Endothelial cell of umbilical vein (primary cell): ENCODE data around the gene NAGLU.

Experiments
- CTCF ChIP-seq, 2 donors: IDR thresholded peaks; 1 replicate in 1 of 2; 2 replicates in 1 of 2; pipeline ENCODE4 v1.5.1; 2011; ENCODE audit warnings: low read length in 2 of 2, mild to moderate bottlenecking in 2 of 2, moderate library complexity in 2 of 2, control low read depth in 1 of 2, inconsistent platforms in 1 of 2, low read depth in 1 of 2; ENCODE audit not compliant: insufficient read depth in 1 of 2; ENCODE audit errors: extremely low read depth in 1 of 2
- EZH2 ChIP-seq: IDR thresholded peaks from 2 replicates; pipeline ENCODE4 v1.6.1; 2012; ENCODE audit warnings: borderline replicate concordance, low read depth, mild to moderate bottlenecking, moderate library complexity, low read length, inconsistent platforms; ENCODE audit not compliant: severe bottlenecking
- FOS ChIP-seq: IDR thresholded peaks from 2 replicates; pipeline ENCODE4 v1.6.1; 2011; ENCODE audit warnings: mild to moderate bottlenecking, low read length, moderate library complexity, borderline replicate concordance; ENCODE audit not compliant: insufficient read depth
- GATA2 ChIP-seq: IDR thresholded peaks from 2 replicates; pipeline ENCODE4 v1.7.0; 2011; ENCODE audit warnings: low read depth, mild to moderate bottlenecking, moderate library complexity, mixed read lengths, low read length; ENCODE audit not compliant: insufficient read length, insufficient read depth
- JUN ChIP-seq: IDR thresholded peaks from 2 replicates; pipeline ENCODE4 v1.6.1; 2011; ENCODE audit warnings: borderline replicate concordance, low read depth; ENCODE audit not compliant: insufficient read length, insufficient read depth
- MAX ChIP-seq: IDR thresholded peaks from 2 replicates; pipeline ENCODE4 v1.6.1; 2011; ENCODE audit not compliant: insufficient read depth, insufficient read length
- POLR2A ChIP-seq: IDR thresholded peaks from 2 replicates; pipeline ENCODE4 v1.6.1; 2012; ENCODE audit warnings: low read depth, mild to moderate bottlenecking, control low read depth, low read length
- POLR2AphosphoS5 ChIP-seq: IDR thresholded peaks from 2 replicates; pipeline ENCODE4 v1.6.1; 2012; ENCODE audit warnings: low read depth, mild to moderate bottlenecking, control low read depth, low read length, moderate library complexity; ENCODE audit not compliant: insufficient read depth

DNA sequence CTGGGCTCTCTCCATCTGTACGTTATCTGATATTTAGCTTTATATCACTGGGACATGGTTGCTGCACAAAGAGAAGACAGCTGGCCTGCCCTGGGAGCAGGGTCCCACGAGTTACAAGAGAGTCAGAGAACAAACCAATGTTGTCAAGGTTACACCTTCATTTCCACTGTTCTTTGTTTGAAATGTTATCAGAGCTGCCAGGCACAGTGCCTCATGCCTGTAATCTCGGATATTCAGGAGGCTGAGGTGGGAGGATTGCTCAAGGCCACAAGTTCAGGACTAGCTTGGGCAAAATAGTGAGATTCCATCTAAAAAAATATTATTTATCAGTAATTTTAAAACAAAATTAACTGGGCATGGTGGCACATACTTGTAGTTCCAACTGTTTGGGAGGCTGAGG, 42.7 kb upstream of the NAGLU start:
- TF ChIP-seq POLR2A (no peak), CTCF (IDR thresholded peaks at IDR 0.05; ENCODE audit: extremely low read depth in 1 of 2, insufficient read depth in 1 of 2, low read depth in 1 of 2, low read length in 2 of 2) (no peak), MAX (no peak), POLR2AphosphoS5 (no peak), JUN (no peak), EZH2 (no peak), FOS (no peak), GATA2 (no peak)
